ENCODE measurements around the gene GADD45GIP1. TPM values are rescaled to one million over a fixed set of nuclear protein-coding genes. Genes with fewer than 3 reads are reported as not detected.

GADD45GIP1 gene
- total and polyA plus RNA-seq, 8 donors, result 14.7 to 35.2 (median 25.5) TPM

GRCh38 chr19:12994701-12995595, 37.9 kb upstream of the GADD45GIP1 start, which contains the start of gene NFIX:
Gene NFIX (plus strand): TSS chr19:12995475. CDS start chr19:12995838, 363 bp downstream.
- intact Hi-C loops (cut with DNase I), result loop anchor here in 1 of 2 donors (10.0 kb wide), 1 partner anchor 60 kb away; no protein-coding TSS in a partner anchor
- Histone ChIP-seq H3K27me3 (peaks cover 0 to 23% of the 10 kb centered on the region in 2 donors), H3K27ac (peak within 1 kb of the TSS; percentile 81 to 84)

GRCh38 chr19:12993562-12993961, 36.5 kb upstream of the GADD45GIP1 start:
- no peak for TF ChIP-seq CTCF (IDR thresholded peaks at IDR 0.05)
- DNase-seq (no peak), ATAC-seq (no peak)
- Histone ChIP-seq H3K27ac (no peak overlapping the region), H3K27me3 (peaks cover 0 to 23% of the 10 kb centered on the region in 2 donors), H3K36me3 (no peaks in the 10 kb centered on the region), H3K9me3 (no peaks in the 10 kb centered on the region), H3K4me1 (peaks cover 8 to 26% of the 10 kb centered on the region in 2 donors), H3K4me3 (no peak overlapping the region)
- intact Hi-C loops (cut with DNase I), result loop anchor here in 1 of 2 donors (10.0 kb wide), 1 partner anchor 61 kb away; no protein-coding TSS in a partner anchor

More at GRCh38 chr19:12994701-12995595, 37.9 kb upstream of the GADD45GIP1 start, which contains the start of gene NFIX:
- Histone ChIP-seq H3K4me3 (peak within 1 kb of the TSS; percentile 61 to 63), H3K4me1 (peaks cover 11 to 26% of the 10 kb centered on the region in 2 donors), H3K36me3 (peaks cover 0 to 4% of the 10 kb centered on the region in 2 donors), H3K9me3 (no peaks in the 10 kb centered on the region)
- peak in 3 of 4 donors; percentile 64 to 88 (median 69) for DNase-seq
- no peak for TF ChIP-seq CTCF (IDR thresholded peaks at IDR 0.05)
- peak; percentile 23 for ATAC-seq

- H3K9me3 ChIP-seq, result no peaks in the 10 kb centered on the region
- no peak overlapping the region for H3K4me3 ChIP-seq
- H3K4me1 ChIP-seq, result peaks cover 8 to 19% of the 10 kb centered on the region in 2 donors
- no peak for TF ChIP-seq CTCF (IDR thresholded peaks at IDR 0.05)
- H3K27ac ChIP-seq, result no peak overlapping the region
- intact Hi-C loops (cut with DNase I), result loop anchor here in 1 of 2 donors (10.0 kb wide), 1 partner anchor 62 kb away; no protein-coding TSS in a partner anchor
- DNase-seq (no peak), ATAC-seq (no peak)
- H3K36me3 ChIP-seq, result no peaks in the 10 kb centered on the region
- peaks cover 0 to 23% of the 10 kb centered on the region in 2 donors for H3K27me3 ChIP-seq
Observed at GRCh38 chr19:12992729-12993128, 35.7 kb upstream of the GADD45GIP1 start.

GRCh38 chr19:12991296-12991695, 34.3 kb upstream of the GADD45GIP1 start:
- Histone ChIP-seq H3K4me3 (no peak overlapping the region), H3K4me1 (peaks cover 3 to 4% of the 10 kb centered on the region in 2 donors), H3K27me3 (peaks cover 0 to 12% of the 10 kb centered on the region in 2 donors), H3K9me3 (no peaks in the 10 kb centered on the region), H3K27ac (no peak overlapping the region), H3K36me3 (no peaks in the 10 kb centered on the region)
- no peak for DNase-seq
- ATAC-seq, result no peak
- intact Hi-C loops (cut with DNase I), result loop anchor here in 1 of 2 donors (10.0 kb wide), 1 partner anchor 64 kb away; no protein-coding TSS in a partner anchor
- no peak for TF ChIP-seq CTCF (IDR thresholded peaks at IDR 0.05)

- Histone ChIP-seq H3K36me3 (no peaks in the 10 kb centered on the region), H3K27ac (no peak overlapping the region), H3K4me1 (peaks cover 0 to 3% of the 10 kb centered on the region in 2 donors), H3K27me3 (peaks cover 0 to 8% of the 10 kb centered on the region in 2 donors), H3K4me3 (no peak overlapping the region), H3K9me3 (no peaks in the 10 kb centered on the region)
- ATAC-seq (no peak), DNase-seq (no peak)
- intact Hi-C loops (cut with DNase I), result loop anchor here in 1 of 2 donors (10.0 kb wide), 1 partner anchor 64 kb away; no protein-coding TSS in a partner anchor
- no peak for TF ChIP-seq CTCF (IDR thresholded peaks at IDR 0.05)
Observed at GRCh38 chr19:12990853-12991252, 33.8 kb upstream of the GADD45GIP1 start.

Data from left lung (tissue), 10 donors.